GM12865 (cell line): ENCODE data around the gene CACNA1F.

ENCODE experiments used
- DNase-seq: peaks from one replicate; pipeline ENCODE4 v3.0.0; 2010; ENCODE audit warnings: low read depth
- H3K4me3 ChIP-seq: 2 replicates; pipeline ENCODE4 v1.5.1; 2011; ENCODE audit warnings: mild to moderate bottlenecking, low read depth, low read length, control low read depth
- TF ChIP-seq, protein P1 (sequence below): IDR thresholded peaks from 2 replicates; pipeline ENCODE4 v1.5.1; 2011; ENCODE audit warnings: low read length, control low read depth, low read depth, inconsistent platforms; ENCODE audit not compliant: insufficient read depth; ENCODE audit errors: missing control alignments

CACNA1F gene

GRCh38 chrX:49266523-49267445 lies 33.6 kb upstream of the CACNA1F start:
- TF ChIP-seq, protein P1, sequence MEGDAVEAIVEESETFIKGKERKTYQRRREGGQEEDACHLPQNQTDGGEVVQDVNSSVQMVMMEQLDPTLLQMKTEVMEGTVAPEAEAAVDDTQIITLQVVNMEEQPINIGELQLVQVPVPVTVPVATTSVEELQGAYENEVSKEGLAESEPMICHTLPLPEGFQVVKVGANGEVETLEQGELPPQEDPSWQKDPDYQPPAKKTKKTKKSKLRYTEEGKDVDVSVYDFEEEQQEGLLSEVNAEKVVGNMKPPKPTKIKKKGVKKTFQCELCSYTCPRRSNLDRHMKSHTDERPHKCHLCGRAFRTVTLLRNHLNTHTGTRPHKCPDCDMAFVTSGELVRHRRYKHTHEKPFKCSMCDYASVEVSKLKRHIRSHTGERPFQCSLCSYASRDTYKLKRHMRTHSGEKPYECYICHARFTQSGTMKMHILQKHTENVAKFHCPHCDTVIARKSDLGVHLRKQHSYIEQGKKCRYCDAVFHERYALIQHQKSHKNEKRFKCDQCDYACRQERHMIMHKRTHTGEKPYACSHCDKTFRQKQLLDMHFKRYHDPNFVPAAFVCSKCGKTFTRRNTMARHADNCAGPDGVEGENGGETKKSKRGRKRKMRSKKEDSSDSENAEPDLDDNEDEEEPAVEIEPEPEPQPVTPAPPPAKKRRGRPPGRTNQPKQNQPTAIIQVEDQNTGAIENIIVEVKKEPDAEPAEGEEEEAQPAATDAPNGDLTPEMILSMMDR, result no peak
- DNase-seq, result no peak

GRCh38 chrX:49264460-49264859 lies 31.3 kb upstream of the CACNA1F start, which contains the start of gene FOXP3:
TSS of gene FOXP3 (minus strand) at chrX:49264710. CDS start at chrX:49258505, 6,205 bp downstream.
- H3K4me3 ChIP-seq, result no peak within 1 kb of the TSS
- TF ChIP-seq, protein P1, result no peak
- DNase-seq, result no peak

More at GRCh38 chrX:49266523-49267445, 33.6 kb upstream of the CACNA1F start:
- H3K4me3 ChIP-seq, result no peak overlapping the region

- DNase-seq, result no peak
- TF ChIP-seq, protein P1, result no peak
- H3K4me3 ChIP-seq, result no peak overlapping the region
These were observed 30.5 kb upstream of the CACNA1F start for GRCh38 chrX:49263631-49264030.

DNA sequence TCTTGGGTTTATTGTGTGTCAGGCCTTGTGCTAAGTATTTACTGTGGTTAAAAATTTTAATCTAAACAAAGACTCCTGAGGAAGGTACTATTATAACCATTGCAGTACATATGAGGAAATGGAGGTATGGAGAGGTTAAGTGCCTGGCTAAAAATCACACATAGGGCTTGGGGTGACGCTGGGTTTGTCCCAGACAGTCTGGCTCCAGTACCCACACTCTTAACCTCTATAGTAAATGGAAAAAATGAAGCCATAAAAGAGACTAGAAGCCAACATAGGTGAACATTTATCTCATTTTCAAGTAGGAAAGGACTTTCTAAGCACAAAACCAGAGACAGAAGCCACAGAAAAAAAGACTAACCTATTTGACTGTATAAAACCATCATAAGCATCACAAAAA lies 29.5 kb upstream of the CACNA1F start:
- TF ChIP-seq, protein P1, result no peak
- no peak overlapping the region for H3K4me3 ChIP-seq
- DNase-seq, result no peak

DNA sequence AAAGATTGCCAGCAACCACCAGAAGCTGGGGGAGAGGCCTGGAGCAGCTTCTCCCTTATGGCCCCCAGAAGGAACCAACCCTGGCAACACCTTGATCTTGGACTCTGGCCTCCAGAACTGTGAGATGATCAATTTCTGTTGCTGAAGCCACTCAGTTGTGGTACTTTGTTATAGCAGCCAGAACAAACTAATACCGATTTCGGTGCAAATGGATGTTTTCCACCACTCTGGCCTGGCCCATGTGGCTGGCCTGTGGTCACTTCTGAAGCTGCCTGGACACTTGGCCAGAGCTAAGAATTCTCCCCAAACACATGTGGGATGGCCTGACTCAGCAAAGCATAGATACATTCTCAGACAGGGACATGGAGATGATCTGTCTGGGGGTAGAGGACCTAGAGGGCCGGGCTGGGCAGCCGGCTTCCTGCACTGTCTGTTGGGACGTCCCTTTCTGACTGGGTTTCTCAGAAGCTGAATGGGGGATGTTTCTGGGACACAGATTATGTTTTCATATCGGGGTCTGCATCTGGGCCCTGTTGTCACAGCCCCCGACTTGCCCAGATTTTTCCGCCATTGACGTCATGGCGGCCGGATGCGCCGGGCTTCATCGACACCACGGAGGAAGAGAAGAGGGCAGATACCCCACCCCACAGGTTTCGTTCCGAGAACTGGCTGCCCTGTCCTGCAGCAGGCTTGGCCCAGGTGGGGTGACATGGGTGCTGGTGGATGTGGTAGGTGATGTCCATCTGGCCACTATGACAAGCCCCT lies 27.3 kb upstream of the CACNA1F start:
- no peak for DNase-seq
- H3K4me3 ChIP-seq, result no peak overlapping the region
- TF ChIP-seq, protein P1, result no peak

DNA sequence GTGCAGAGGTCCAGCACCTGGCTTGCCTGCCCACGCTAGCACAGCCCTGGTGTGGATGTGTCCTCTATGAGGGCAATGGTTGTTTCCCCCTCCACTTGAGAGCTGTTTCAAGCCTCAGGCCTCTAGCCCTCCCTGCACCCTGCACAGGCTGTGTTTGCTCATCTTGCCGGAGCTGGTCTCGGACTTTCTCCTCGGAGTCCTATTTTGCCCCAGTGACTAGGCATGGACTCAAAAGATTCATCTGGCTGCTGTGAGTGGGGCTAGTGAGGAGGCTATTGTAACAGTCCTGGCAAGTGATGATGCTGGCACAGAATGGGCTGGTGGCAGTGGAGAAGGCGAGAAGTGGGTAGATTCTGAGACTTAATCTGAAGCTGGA lies 25.6 kb upstream of the CACNA1F start:
- TF ChIP-seq, protein P1, result no peak
- no peak overlapping the region for H3K4me3 ChIP-seq

More for the DNA sequence above, 25.6 kb upstream of the CACNA1F start:
- no peak for DNase-seq
